Right lobe of liver (tissue), 6 donors: ENCODE results near the gene VSIG10L. TPM values are rescaled to one million over a fixed set of nuclear protein-coding genes. Genes with fewer than 3 reads are reported as not detected.

Experiments
- ATAC-seq, 4 donors: fragments of 200-7000 bp; cut with Tn5 transposase; one replicate each; pipeline ENCODE4 v1.9.1; 2020; ENCODE audit warnings: mild to moderate bottlenecking in 4 of 4, moderate library complexity in 4 of 4
- DNase-seq, 3 donors: peaks; one replicate each; pipeline ENCODE4 v3.0.0-alpha.2; 2020
- H3K27ac ChIP-seq, 3 donors: fragments of 200-600 bp; one replicate each; pipeline ENCODE4 v1.8.0; 2022
- H3K27me3 ChIP-seq, 2 donors: fragments of 200-600 bp; one replicate each; pipeline ENCODE4 v1.8.0; 2022
- H3K36me3 ChIP-seq, 4 donors: fragments of 200-600 bp; sonication (generic) in 1 of 4; one replicate each; pipeline versions ENCODE4 v1.5.1 to v1.8.0; 2017 to 2022; ENCODE audit warnings: control low read depth in 1 of 4
- H3K4me1 ChIP-seq, 4 donors: fragments of 200-600 bp; sonication (generic) in 1 of 4; one replicate each; pipeline versions ENCODE4 v1.5.1 to v1.8.0; 2017 to 2022; ENCODE audit warnings: control low read depth in 1 of 4
- H3K4me3 ChIP-seq, 3 donors: fragments of 200-600 bp; one replicate each; pipeline ENCODE4 v1.8.0; 2022
- H3K9me3 ChIP-seq, 4 donors: fragments of 200-600 bp; sonication (generic) in 1 of 4; one replicate each; pipeline versions ENCODE4 v1.5.1 to v1.8.0; 2017 to 2022; ENCODE audit warnings: control low read depth in 1 of 4
- POLR2A ChIP-seq: fragments of 450-650 bp; IDR thresholded peaks from one replicate; pipeline ENCODE4 v1.6.1; 2017; ENCODE audit warnings: antibody characterized with exemption, mild to moderate bottlenecking
- WGBS: methylation state at CpG from one replicate; pipeline ENCODE4 v1.1.6; 2018; ENCODE audit warnings: low coverage, low lambda C conversion rate; ENCODE audit not compliant: insufficient coverage; ENCODE audit errors: missing lambda C conversion rate; 5-methylcytosine and 5-hydroxymethylcytosine counted together
- intact Hi-C, 2 donors: fragments of 100-400 bp; cut with DNase I; formaldehyde crosslinking; loops; one replicate each; pipeline versions ENCODE4 v1.11.2 to v1.14.1; 2022
- total RNA-seq, 6 experiments: library from RNA; depleted of rRNA in 2 of 6; stranded (reverse); fragments of >200 nt in 2 of 6; fragmentation: NEBNext Ultra II Directional in 3 of 6; extraction: Animal tissue kit (Norgen Biotek cat#: 25700) in 3 of 6; gene quantifications; one replicate each; pipeline versions ENCODE4 v1.1.0 to v1.2.4, GENCODE V29; 2016 to 2023
- TF ChIP-seq, protein P1 (sequence below), 4 donors: fragments of 200-600 bp in 3 of 4; fragments of 450-650 bp in 1 of 4; IDR thresholded peaks; one replicate each; pipeline versions ENCODE4 v1.5.1 to v1.8.0; 2016 to 2022; ENCODE audit warnings: antibody characterized with exemption in 4 of 4, mild to moderate bottlenecking in 2 of 4
- donor health status: DM: no; HTN: yes; CAD: no.
- donor health status: DM: no; HTN: no; CAD: no.
- donor health status: DM: no; HTN: no; CAD: no.
- donor health status: DM: no; HTN: yes; CAD: no.
- donor health status: DM: no; HTN: yes; CAD: no.

The VSIG10L gene
- total RNA-seq, 6 experiments from 2014 or later = 1.3 to 4.5 (median 2.8) TPM

DNA sequence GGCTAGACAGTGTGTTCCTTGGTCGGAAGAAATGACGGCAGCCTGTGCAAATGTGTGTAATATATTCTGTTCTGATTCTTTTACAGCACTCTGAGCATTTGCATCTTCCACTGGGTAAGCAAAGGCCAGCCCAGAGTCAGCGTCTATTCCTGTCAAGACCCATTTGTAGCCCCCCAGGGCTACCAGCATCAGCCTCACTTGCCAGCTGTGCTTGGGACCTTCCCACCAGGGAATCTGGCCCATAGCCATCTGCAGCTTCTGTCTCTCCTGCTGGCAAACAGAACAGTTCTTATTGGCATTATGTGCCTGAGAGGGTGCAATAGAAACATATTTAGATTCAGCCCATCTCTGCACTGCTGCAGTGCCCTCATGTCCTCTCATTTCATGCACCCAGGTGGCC is 36.5 kb downstream of the VSIG10L start:
- H3K36me3 ChIP-seq = no peaks in the 10 kb centered on the region
- H3K9me3 ChIP-seq = no peaks in the 10 kb centered on the region
- no peak for TF ChIP-seq POLR2A
- TF ChIP-seq, protein P1, sequence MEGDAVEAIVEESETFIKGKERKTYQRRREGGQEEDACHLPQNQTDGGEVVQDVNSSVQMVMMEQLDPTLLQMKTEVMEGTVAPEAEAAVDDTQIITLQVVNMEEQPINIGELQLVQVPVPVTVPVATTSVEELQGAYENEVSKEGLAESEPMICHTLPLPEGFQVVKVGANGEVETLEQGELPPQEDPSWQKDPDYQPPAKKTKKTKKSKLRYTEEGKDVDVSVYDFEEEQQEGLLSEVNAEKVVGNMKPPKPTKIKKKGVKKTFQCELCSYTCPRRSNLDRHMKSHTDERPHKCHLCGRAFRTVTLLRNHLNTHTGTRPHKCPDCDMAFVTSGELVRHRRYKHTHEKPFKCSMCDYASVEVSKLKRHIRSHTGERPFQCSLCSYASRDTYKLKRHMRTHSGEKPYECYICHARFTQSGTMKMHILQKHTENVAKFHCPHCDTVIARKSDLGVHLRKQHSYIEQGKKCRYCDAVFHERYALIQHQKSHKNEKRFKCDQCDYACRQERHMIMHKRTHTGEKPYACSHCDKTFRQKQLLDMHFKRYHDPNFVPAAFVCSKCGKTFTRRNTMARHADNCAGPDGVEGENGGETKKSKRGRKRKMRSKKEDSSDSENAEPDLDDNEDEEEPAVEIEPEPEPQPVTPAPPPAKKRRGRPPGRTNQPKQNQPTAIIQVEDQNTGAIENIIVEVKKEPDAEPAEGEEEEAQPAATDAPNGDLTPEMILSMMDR (IDR thresholded peaks at IDR 0.05) = no peak
- DNase-seq = no peak
- intact Hi-C loops = no loop called here
- H3K27me3 ChIP-seq = no peaks in the 10 kb centered on the region
- no peak overlapping the region for H3K4me3 ChIP-seq
- WGBS = 51% methylated on average over 3 of the region's 3 CpGs
- ATAC-seq = no peak
- no peaks in the 10 kb centered on the region for H3K4me1 ChIP-seq
- H3K27ac ChIP-seq = no peak overlapping the region

GRCh38 chr19:51301266-51301665 is 40.7 kb downstream of the VSIG10L start:
- no peaks in the 10 kb centered on the region for H3K9me3 ChIP-seq
- 55% methylated on average over 2 of the region's 7 CpGs for WGBS
- no peak for ATAC-seq
- H3K27me3 ChIP-seq = no peaks in the 10 kb centered on the region
- TF ChIP-seq, protein P1 (IDR thresholded peaks at IDR 0.05) = no peak
- no peak for TF ChIP-seq POLR2A
- no peak for DNase-seq
- no peaks in the 10 kb centered on the region for H3K4me1 ChIP-seq
- H3K36me3 ChIP-seq = no peaks in the 10 kb centered on the region
- H3K4me3 ChIP-seq = no peak overlapping the region
- intact Hi-C loops = no loop called here
- H3K27ac ChIP-seq = no peak overlapping the region

- no peaks in the 10 kb centered on the region for H3K4me1 ChIP-seq
- DNase-seq (no peak), ATAC-seq (no peak)
- no peaks in the 10 kb centered on the region for H3K27me3 ChIP-seq
- H3K9me3 ChIP-seq = no peaks in the 10 kb centered on the region
- TF ChIP-seq, protein P1 (IDR thresholded peaks at IDR 0.05) = no peak
- no peak for TF ChIP-seq POLR2A
- H3K36me3 ChIP-seq = no peaks in the 10 kb centered on the region
- intact Hi-C loops = no loop called here
- 47% methylated on average over 4 of the region's 5 CpGs for WGBS
- H3K27ac ChIP-seq = no peak overlapping the region
- H3K4me3 ChIP-seq = no peak overlapping the region
Observed at GRCh38 chr19:51297406-51297805, 44.5 kb downstream of the VSIG10L start.

GRCh38 chr19:51296336-51297093 is 45.4 kb downstream of the VSIG10L start:
- no peaks in the 10 kb centered on the region for H3K4me1 ChIP-seq
- TF ChIP-seq POLR2A = no peak
- TF ChIP-seq, protein P1 (IDR thresholded peaks at IDR 0.05) = no peak
- ATAC-seq (no peak), DNase-seq (no peak)
- no peak overlapping the region for H3K27ac ChIP-seq
- 7% methylated on average over 6 of the region's 9 CpGs for WGBS
- H3K9me3 ChIP-seq = no peaks in the 10 kb centered on the region
- no peaks in the 10 kb centered on the region for H3K36me3 ChIP-seq
- H3K27me3 ChIP-seq = no peaks in the 10 kb centered on the region
- intact Hi-C loops = no loop called here
- H3K4me3 ChIP-seq = no peak overlapping the region
